NK-92 (cell line): Measurements from ENCODE around the gene TFIP11.

Experiments
- DNase-seq: peaks from one replicate; lab custom pipeline; 2025; ENCODE audit not compliant: unreplicated experiment; lab: John Stamatoyannopoulos, UW

TFIP11 gene

GRCh38 chr22:26450453-26451185 lies 61.7 kb downstream of the TFIP11 start:
- DNase-seq: no peak

DNA sequence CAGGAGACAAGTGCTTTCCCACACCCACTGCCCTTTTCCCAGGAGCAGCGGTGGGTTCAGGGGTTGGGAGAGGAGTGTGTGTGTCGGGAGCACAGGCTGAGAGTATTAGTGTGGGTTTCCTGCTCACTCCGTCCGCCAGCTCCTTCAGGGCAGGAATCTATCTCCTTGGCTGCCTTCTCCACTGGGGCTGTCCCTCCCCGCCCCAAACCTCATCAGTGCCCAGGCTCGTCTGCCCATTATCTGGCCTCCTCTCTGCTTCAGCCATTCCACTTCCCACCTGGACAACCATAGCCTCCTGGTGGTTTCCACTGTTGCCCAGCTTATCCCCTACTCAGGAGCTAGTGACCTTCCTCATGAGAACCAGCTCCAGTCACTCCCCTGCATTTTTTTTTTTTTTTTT lies 63.3 kb downstream of the TFIP11 start:
- no peak for DNase-seq

- DNase-seq: no peak
Measured at GRCh38 chr22:26448334-26448733, 63.9 kb downstream of the TFIP11 start.

DNA sequence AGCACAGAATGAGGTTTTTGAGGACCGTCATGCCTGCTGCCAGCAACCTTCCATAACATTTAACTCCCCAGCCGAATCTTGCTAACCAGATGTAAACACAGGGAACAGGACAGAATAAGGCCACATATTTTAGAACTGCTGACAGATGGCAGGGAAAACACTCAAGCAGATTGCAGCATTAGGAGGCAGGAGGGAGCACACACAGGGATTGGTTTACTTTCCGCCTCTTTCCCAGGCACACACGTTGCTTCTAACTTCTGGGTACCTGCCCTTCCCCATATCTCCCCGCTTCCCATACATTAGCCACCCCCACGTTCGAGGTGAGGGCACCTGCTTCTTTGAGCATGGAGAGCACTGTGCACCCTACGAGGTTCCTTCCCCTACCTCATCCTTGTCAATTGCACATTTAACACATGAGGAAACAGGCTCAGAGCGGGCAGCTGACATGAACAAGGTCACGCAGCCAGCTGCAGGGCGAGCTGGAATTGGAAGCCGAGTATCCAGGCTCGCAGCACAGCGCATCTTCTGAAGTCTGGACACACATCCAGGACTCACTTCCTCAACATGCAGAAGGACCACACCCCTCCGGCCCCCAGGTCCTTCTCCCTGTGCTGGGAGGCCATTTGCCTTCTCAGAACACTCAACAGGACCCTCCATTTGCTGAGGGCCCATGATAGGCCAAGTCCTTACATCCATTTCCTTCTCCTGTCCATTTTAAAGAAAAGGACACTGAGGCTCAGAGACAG lies 64.5 kb downstream of the TFIP11 start:
- DNase-seq: no peak

DNA sequence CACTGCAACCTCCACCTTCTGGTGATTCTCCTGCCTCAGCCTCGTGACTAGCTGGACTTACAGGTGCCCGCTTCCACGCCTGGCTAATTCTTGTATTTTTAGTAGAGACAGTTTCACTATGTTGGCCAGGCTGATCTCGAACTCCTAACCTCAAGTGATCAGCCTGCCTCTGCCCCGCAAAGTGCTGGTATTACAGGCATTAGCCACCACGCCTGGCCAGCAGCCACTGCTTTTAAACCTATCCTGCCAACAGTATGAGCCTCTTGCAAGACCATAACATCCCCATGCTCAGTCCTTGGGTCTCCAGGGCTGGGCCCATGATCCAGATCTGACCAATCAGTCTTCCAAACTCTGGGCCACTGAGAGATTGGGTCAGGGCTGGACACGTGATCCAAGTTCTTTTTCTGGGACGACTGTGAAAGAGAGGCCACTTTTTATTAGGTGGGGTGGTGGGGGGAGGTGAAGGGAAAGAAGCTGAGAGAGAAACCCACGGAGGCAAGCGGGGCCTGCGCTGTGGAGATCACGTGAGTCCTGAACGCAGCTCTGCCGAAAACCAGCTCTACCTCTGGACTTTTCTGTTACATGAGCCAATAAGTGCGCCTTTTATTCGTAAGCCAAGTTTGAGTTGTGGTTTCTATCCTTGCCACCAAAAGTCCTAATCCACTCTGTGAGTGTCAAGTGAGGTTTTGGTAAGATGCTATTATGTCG lies 65.3 kb downstream of the TFIP11 start:
- DNase-seq: no peak

DNA sequence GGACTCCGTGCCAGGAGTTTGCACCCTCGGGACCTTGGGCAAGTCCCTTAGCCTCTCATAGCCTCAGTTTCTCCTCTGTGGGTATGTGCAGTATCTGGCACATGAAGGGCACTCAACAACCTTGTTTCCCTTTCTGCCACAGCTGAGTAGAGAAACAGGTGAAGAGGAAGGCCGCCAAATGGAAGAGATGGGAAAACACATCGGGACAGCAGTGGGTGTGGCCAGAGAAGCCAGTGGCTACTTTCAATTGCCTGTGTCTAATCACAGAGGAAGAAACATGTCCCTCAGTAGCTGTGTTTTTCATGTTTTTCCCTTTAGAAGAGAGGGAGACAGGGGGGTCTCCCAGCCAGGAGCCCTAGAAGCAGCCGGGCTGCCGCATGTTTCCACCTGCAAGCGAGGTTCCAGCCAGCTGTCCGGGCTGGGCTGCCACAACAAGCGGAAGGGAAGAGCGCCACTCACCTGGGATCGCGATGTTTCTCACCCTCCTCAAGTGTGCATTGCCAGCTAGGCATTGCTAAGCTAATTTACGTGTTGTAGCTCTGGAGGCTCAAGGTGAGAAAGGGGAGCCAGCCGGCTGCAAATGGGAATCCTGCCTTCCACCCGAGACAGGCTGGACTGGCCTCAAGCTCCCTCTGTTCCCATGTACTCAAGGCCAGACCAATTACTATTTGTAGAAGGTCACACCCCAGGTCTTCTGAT lies 66.5 kb downstream of the TFIP11 start:
- no peak for DNase-seq

GRCh38 chr22:26444777-26445176 lies 67.5 kb downstream of the TFIP11 start:
- DNase-seq: no peak

DNA sequence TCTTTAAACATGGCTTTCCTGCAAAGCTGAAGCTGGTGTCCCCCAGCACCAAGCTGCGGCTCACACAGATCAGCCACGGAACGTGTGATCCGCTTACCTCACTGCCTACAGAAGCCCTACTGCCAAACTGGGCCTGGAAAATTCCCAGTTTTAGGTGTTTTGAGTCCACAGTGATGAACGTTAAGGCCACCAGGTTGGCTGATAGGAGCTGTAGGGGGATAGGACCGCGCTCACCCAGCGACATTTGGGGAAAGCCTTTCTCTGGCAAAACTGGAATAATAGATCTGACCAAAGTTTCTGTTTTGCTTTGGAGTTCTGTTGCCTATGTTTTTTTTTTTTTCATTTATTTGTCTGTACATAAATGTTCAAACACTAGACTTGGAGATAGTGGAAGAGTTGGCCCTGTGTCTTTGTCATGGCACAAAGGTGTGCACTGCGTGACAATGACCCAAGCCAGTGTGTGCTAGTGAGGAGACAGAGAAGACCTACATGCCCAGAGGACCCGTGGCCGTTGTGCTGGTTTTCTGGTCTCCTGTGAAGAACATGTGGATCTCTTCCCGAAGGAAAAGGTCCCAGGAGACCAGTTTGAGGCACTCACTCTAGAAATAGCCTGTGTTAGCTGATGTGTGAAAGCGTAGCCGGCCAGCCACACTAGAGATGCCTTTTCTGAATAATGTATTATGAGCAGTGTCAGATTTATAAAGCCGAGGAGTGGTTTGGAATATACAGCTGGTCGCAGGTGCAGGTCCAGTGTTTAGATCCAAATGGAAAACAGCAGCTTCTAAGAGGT lies 68.2 kb downstream of the TFIP11 start:
- no peak for DNase-seq

- DNase-seq: no peak
Measured at GRCh38 chr22:26442086-26442756, 70.1 kb downstream of the TFIP11 start.
